Naive thymus-derived CD4-positive, alpha-beta T cell (primary cell): ENCODE data around the gene NPHP4. TPM values are rescaled to one million over a fixed set of nuclear protein-coding genes. Genes with fewer than 3 reads are reported as not detected.

Experiments
- ATAC-seq: fragments of 150-1000 bp; cut with Tn5 transposase; 2 replicates; pipeline ENCODE4 v1.10.0; 2021; ENCODE audit warnings: mild to moderate bottlenecking, moderate library complexity
- CTCF ChIA-PET: fragments of 350-600 bp; sonication (Branson Sonifier 250); formaldehyde crosslinking; loops from one replicate; lab custom pipeline; 2021; ENCODE audit warnings: antibody characterized with exemption; lab: Charles Lee
- POLR2A ChIA-PET: fragments of 350-600 bp; sonication (Branson Sonifier 250); formaldehyde crosslinking; loops from one replicate; lab custom pipeline; 2021; ENCODE audit warnings: antibody characterized with exemption, inconsistent platforms; lab: Charles Lee
- DNase-seq, 9 donors: peaks; one replicate each; pipeline versions ENCODE4 v3.0.0 to v3.0.0-alpha.2; 2020 to 2022; ENCODE audit warnings: mixed read lengths in 1 of 9
- H3K27ac ChIP-seq: one replicate; pipeline ENCODE4 v1.7.0; 2013; ENCODE audit warnings: mild to moderate bottlenecking, low read depth, low read length, moderate library complexity
- H3K27me3 ChIP-seq, 2 donors: one replicate each; pipeline ENCODE4 v1.7.0; 2013; ENCODE audit warnings: low read length in 2 of 2, mild to moderate bottlenecking in 2 of 2, moderate library complexity in 2 of 2; ENCODE audit not compliant: control insufficient read depth in 2 of 2, insufficient read depth in 2 of 2
- H3K36me3 ChIP-seq, 3 experiments: 1 replicate in 2 of 3; 2 replicates in 1 of 3; pipeline ENCODE4 v1.7.0; 2013; ENCODE audit warnings: low read length in 3 of 3, mild to moderate bottlenecking in 3 of 3, moderate library complexity in 1 of 3; ENCODE audit not compliant: insufficient read depth in 3 of 3, control insufficient read depth in 2 of 3
- H3K4me1 ChIP-seq, 2 donors: one replicate each; pipeline ENCODE4 v1.7.0; 2013; ENCODE audit warnings: low read length in 2 of 2, mild to moderate bottlenecking in 2 of 2, moderate library complexity in 1 of 2; ENCODE audit not compliant: control insufficient read depth in 2 of 2, insufficient read depth in 2 of 2
- H3K4me3 ChIP-seq: 2 replicates; pipeline ENCODE4 v1.7.0; 2013; ENCODE audit warnings: mild to moderate bottlenecking, low read length
- H3K9me3 ChIP-seq, 3 experiments: 1 replicate in 2 of 3; 2 replicates in 1 of 3; pipeline ENCODE4 v1.7.0; 2013; ENCODE audit warnings: low read length in 3 of 3; ENCODE audit not compliant: control insufficient read depth in 2 of 3
- H3K27ac Mint-ChIP-seq, 9 donors: one replicate each; pipeline ENCODE4 v1.8.0; 2020 to 2022; ENCODE audit warnings: mixed read lengths in 9 of 9, mild to moderate bottlenecking in 8 of 9, moderate library complexity in 5 of 9, inconsistent platforms in 2 of 9
- H3K27me3 Mint-ChIP-seq, 5 donors: one replicate each; pipeline ENCODE4 v1.8.0; 2021 to 2022; ENCODE audit warnings: mixed read lengths in 5 of 5, mild to moderate bottlenecking in 1 of 5
- H3K36me3 Mint-ChIP-seq, 5 donors: one replicate each; pipeline ENCODE4 v1.8.0; 2020 to 2022; ENCODE audit warnings: mixed read lengths in 5 of 5, mild to moderate bottlenecking in 3 of 5, inconsistent platforms in 1 of 5
- H3K4me1 Mint-ChIP-seq, 7 donors: one replicate each; pipeline ENCODE4 v1.8.0; 2020 to 2022; ENCODE audit warnings: mixed read lengths in 7 of 7, mild to moderate bottlenecking in 3 of 7, inconsistent platforms in 1 of 7
- H3K4me3 Mint-ChIP-seq, 10 donors: one replicate each; pipeline ENCODE4 v1.8.0; 2020 to 2022; ENCODE audit warnings: mild to moderate bottlenecking in 10 of 10, mixed read lengths in 10 of 10, moderate library complexity in 6 of 10, inconsistent platforms in 2 of 10
- H3K9me3 Mint-ChIP-seq, 11 donors: one replicate each; pipeline ENCODE4 v1.8.0; 2020 to 2022; ENCODE audit warnings: mixed read lengths in 11 of 11, mild to moderate bottlenecking in 4 of 11, inconsistent platforms in 1 of 11, moderate library complexity in 1 of 11
- intact Hi-C, 2 donors: fragments of 100-400 bp; cut with micrococcal nuclease; formaldehyde crosslinking; loops; one replicate each; pipeline ENCODE4 v1.15.1; 2023
- polyA plus RNA-seq, 2 donors: library from polyadenylated mRNA; unstranded; fragments of 300-500 nt; fragmentation: Illumina TruSeq; gene quantifications; one replicate each; pipeline ENCODE4 v1.2.3, GENCODE V29; 2021
- total RNA-seq, 6 experiments: library from RNA in 5 of 6; stranded (reverse) in 5 of 6; gene quantifications; 1 replicate in 5 of 6; 2 replicates in 1 of 6; pipeline ENCODE4 v1.2.3 and lab custom pipeline; 2021 to 2026

Gene NPHP4
- total and polyA plus RNA-seq, 7 experiments from 2014 or later: 0.40 to 20.6 (median 9.2) TPM

DNA sequence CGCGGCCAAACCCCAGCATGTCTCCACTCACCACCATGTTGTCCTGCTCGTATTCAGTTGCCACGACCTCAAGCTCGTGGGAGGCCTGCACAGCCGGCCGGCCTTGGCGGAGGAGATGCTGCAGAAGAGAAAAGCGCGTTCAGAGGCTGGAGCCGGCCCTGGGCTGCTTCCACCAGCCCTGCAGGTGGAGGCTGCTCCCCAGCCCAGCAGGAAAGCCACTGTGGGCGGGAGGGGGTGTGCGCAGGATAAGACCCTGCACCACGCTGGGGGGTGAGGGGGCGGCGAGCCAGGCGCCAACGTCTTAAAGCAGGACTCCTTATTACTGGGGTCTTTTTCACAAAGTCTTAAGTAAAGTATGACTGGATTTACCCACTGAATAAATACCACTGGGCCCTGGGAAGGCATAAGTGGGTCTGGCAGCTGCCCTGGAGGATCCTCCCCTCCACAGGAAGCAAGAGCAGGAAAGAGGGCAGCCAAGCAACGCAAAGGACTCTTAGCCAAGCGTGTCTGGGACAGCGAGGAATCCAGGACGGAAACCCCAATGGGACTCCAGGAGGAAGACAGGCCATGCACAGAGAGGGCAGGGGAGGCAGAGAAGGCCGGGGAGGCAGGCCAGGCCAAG lies 104.8 kb downstream of the NPHP4 start:
- Histone ChIP-seq H3K9me3 (no peaks in the 10 kb centered on the region), H3K36me3 (peaks cover 0 to 17% (median 0%) of the 10 kb centered on the region in 3 experiments), H3K4me3 (no peak overlapping the region), H3K27ac (no peak overlapping the region), H3K27me3 (no peaks in the 10 kb centered on the region), H3K4me1 (no peaks in the 10 kb centered on the region)
- H3K4me1 Mint-ChIP-seq: peaks cover 0 to 2% (median 0%) of the 10 kb centered on the region in 7 donors
- POLR2A ChIA-PET: no interaction called here
- H3K27me3 Mint-ChIP-seq: no peaks in the 10 kb centered on the region
- CTCF ChIA-PET: no interaction called here
- intact Hi-C loops: no loop called here
- H3K36me3 Mint-ChIP-seq: peaks cover 0 to 36% (median 10%) of the 10 kb centered on the region in 5 donors
- no peak overlapping the region for H3K4me3 Mint-ChIP-seq
- DNase-seq (no peak), ATAC-seq (no peak)
- no peaks in the 10 kb centered on the region for H3K9me3 Mint-ChIP-seq
- no peak overlapping the region for H3K27ac Mint-ChIP-seq

DNA sequence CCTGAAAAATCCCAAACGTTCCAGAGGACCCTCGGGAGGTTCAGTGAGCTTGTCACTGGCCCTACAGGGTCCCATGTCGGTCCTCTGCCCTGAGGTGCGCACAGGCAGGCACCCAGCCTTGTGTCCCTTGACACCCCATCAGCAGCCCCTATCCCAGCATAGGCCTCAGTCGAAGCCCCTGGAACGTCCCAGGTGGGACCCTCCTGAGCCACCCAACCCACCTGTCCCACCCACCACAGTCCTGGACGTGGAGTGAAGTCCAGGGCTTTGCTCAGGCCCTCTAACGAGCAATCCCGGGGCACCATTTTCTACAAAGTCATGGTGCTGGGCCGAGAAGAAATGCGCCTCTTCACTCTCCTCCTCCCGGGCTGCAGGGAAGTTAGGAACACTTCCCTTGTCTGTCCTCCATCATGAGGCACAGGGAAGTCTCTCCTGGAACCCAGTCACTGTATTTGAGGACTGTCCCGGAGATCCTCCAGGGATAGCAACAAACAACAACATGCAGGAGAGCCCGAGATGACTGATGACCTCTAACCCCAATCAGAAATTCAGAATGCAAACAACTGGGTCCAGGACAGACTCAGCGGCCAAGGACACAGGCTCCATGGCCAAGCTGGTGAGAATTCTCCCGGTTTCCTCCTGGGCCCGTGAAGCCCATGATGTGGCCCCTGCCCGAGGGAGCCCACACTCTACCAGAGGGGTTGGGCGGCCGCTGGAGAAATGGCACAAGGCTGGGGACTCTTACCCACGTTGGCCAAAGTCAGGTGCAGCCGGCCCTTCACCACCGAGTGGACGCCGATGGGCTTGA lies 105.5 kb downstream of the NPHP4 start:
- POLR2A ChIA-PET: no interaction called here
- Mint-ChIP-seq H3K27ac (no peak overlapping the region), H3K27me3 (no peaks in the 10 kb centered on the region), H3K4me3 (no peak overlapping the region), H3K4me1 (peaks cover 0 to 4% (median 0%) of the 10 kb centered on the region in 7 donors), H3K36me3 (peaks cover 0 to 38% (median 13%) of the 10 kb centered on the region in 5 donors), H3K9me3 (no peaks in the 10 kb centered on the region)
- intact Hi-C loops: no loop called here
- DNase-seq: no peak
- CTCF ChIA-PET: no interaction called here
- Histone ChIP-seq H3K9me3 (no peaks in the 10 kb centered on the region), H3K36me3 (peaks cover 0 to 18% (median 0%) of the 10 kb centered on the region in 3 experiments), H3K27me3 (no peaks in the 10 kb centered on the region), H3K4me3 (no peak overlapping the region), H3K4me1 (no peaks in the 10 kb centered on the region), H3K27ac (no peak overlapping the region)
- no peak for ATAC-seq

DNA sequence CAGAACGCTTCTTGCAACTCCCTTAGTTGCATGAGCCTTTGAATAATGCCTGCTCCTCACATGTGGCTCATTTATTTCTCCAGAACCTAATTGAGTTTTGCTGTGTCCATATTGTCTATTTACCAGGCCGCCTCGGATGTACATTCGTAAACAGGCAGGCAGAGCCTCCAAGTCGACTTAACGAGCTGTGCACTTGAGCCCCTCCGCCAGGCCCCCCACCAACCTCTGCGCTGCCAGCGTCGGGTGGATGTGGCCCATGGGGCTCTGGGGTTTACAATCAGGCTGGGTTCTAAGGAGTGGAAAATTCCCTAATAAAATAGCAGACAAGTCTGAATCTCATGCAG lies 106.1 kb downstream of the NPHP4 start:
- Mint-ChIP-seq H3K4me1 (peaks cover 0 to 4% (median 0%) of the 10 kb centered on the region in 7 donors), H3K27me3 (no peaks in the 10 kb centered on the region), H3K9me3 (no peaks in the 10 kb centered on the region), H3K27ac (no peak overlapping the region), H3K4me3 (no peak overlapping the region), H3K36me3 (peaks cover under 1 to 37% (median 19%) of the 10 kb centered on the region in 5 donors)
- Histone ChIP-seq H3K9me3 (no peaks in the 10 kb centered on the region), H3K4me1 (no peaks in the 10 kb centered on the region), H3K4me3 (no peak overlapping the region), H3K36me3 (peaks cover 0 to 15% (median 0%) of the 10 kb centered on the region in 3 experiments), H3K27ac (no peak overlapping the region), H3K27me3 (no peaks in the 10 kb centered on the region)
- ChIA-PET CTCF (no interaction called here), POLR2A (no interaction called here)
- intact Hi-C loops: no loop called here
- DNase-seq (no peak), ATAC-seq (no peak)

DNA sequence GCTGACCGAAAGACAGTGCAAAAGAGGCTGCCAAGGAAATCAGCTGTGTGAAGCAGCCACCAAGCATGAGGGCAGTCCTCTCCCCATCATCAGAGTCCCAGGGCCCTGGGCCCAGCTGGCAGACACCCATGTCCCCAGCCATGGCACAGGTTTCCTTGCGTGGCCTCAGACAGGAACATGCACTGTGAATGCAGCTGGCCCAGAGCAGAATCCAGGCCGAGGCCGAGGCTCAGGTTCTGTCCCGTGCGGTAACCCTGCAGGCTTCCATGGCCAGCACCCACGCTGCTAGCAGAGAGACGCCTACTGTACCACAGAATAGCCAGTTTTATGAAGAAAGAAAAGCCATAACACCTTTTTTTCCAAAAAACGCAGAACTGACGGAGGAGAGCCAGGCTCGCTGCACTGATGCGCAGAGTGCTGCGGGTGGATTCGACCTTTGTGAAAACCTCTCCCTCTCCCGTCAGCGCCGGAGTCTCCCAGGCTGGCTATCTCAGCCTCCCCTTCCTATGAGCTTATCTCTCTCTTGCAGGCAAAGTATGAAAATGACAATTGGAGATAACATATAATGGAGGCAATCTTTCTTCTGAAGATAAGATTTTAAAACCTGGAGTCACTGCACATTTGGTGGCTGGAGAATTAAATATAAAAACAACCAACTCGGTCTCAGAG lies 106.6 kb downstream of the NPHP4 start:
- H3K36me3 ChIP-seq: peaks cover 0 to 15% (median 0%) of the 10 kb centered on the region in 3 experiments
- POLR2A ChIA-PET: no interaction called here
- no peaks in the 10 kb centered on the region for H3K27me3 ChIP-seq
- H3K27ac ChIP-seq: no peak overlapping the region
- no peak overlapping the region for H3K4me3 ChIP-seq
- H3K36me3 Mint-ChIP-seq: peaks cover 3 to 38% (median 22%) of the 10 kb centered on the region in 5 donors
- no peaks in the 10 kb centered on the region for H3K9me3 ChIP-seq
- CTCF ChIA-PET: no interaction called here
- H3K4me1 Mint-ChIP-seq: peaks cover 0 to 4% (median 0%) of the 10 kb centered on the region in 7 donors
- DNase-seq (no peak), ATAC-seq (no peak)
- H3K4me1 ChIP-seq: no peaks in the 10 kb centered on the region
- intact Hi-C loops: no loop called here
- H3K9me3 Mint-ChIP-seq: peaks cover 0 to 2% (median 0%) of the 10 kb centered on the region in 11 donors
- H3K27me3 Mint-ChIP-seq: no peaks in the 10 kb centered on the region
- no peak overlapping the region for H3K27ac Mint-ChIP-seq
- no peak overlapping the region for H3K4me3 Mint-ChIP-seq

DNA sequence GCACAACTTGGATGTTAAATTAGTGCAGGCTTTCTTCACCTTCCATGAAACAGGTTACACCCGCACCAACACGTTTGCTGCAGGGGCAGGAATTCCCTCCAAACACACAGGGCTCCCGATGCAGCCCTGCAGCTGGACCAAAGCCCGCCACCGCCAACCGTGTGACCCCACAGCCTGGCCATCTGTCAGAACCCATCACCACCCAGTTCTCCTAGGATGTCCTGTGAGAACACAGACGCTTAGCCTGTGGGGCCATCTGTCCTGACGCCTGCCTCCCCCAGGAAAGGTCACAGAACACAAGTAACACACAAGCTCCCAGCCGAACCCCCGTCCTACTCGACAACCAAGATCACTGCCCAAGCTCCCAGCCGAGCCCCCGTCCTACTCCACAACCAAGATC lies 108.1 kb downstream of the NPHP4 start:
- Mint-ChIP-seq H3K36me3 (peaks cover 13 to 46% (median 32%) of the 10 kb centered on the region in 5 donors), H3K9me3 (peaks cover 0 to 4% (median 0%) of the 10 kb centered on the region in 11 donors), H3K4me1 (peaks cover 0 to 5% (median 0%) of the 10 kb centered on the region in 7 donors), H3K27me3 (no peaks in the 10 kb centered on the region), H3K4me3 (no peak overlapping the region), H3K27ac (no peak overlapping the region)
- H3K4me1 ChIP-seq: no peaks in the 10 kb centered on the region
- POLR2A ChIA-PET: no interaction called here
- no peaks in the 10 kb centered on the region for H3K27me3 ChIP-seq
- ATAC-seq (no peak), DNase-seq (no peak)
- peaks cover 0 to 27% (median 0%) of the 10 kb centered on the region in 3 experiments for H3K36me3 ChIP-seq
- H3K9me3 ChIP-seq: no peaks in the 10 kb centered on the region
- intact Hi-C loops: no loop called here
- no peak overlapping the region for H3K27ac ChIP-seq
- CTCF ChIA-PET: no interaction called here
- no peak overlapping the region for H3K4me3 ChIP-seq

DNA sequence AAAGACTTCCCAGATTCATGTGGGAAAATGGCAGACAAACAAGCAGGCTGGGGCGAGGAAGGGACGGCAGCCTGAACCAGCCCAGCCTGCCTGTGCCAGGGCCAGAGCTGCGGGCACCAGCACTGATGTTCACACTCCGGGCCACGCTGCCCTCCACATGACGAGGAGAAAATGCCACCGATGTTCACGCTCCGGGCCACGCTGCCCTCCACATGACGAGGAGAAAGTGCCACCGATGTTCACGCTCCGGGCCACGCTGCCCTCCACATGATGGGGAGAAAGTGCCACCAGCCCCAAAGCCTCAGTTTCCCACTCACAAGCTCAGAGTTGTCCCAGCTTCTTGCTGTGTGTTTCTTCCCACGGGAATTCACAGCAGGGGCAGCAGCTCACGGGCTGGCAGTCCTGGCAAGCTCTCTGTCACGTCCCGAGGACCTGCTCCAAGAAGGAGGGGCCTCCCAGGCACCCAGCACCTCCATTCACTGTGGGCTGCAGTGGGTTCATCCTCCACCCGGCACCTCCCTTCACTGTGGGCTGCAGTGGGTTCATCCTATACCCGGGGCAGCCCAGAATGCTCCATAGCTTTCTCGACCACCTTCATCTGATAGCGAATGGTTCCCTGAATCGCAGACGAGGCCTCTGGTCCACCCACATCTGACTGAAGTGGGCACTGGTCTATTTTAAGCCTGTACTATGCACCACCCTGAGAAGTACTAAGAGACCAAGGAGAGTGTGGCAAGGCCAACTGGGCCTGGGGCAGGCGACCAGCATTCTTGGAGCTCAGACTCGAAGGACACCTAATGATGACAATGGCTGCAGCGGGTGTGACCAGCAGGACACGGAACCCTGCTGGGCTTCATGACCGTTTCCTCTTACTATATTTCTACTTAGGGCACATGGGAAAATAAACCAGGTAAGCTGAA lies 108.8 kb downstream of the NPHP4 start:
- Histone ChIP-seq H3K4me1 (no peaks in the 10 kb centered on the region), H3K27ac (no peak overlapping the region), H3K9me3 (no peaks in the 10 kb centered on the region), H3K27me3 (no peaks in the 10 kb centered on the region), H3K4me3 (no peak overlapping the region), H3K36me3 (peaks cover 0 to 22% (median 0%) of the 10 kb centered on the region in 3 experiments)
- Mint-ChIP-seq H3K9me3 (peaks cover 0 to 4% (median 0%) of the 10 kb centered on the region in 11 donors), H3K4me3 (no peak overlapping the region), H3K4me1 (peaks cover 0 to 5% (median 0%) of the 10 kb centered on the region in 7 donors), H3K36me3 (peaks cover 13 to 49% (median 32%) of the 10 kb centered on the region in 5 donors), H3K27me3 (no peaks in the 10 kb centered on the region), H3K27ac (no peak overlapping the region)
- intact Hi-C loops: no loop called here
- DNase-seq (no peak), ATAC-seq (no peak)
- ChIA-PET CTCF (no interaction called here), POLR2A (no interaction called here)
